PC-3 (cell line): ENCODE results near the gene ARHGAP22.

ENCODE experiments used
- CTCF ChIP-seq: fragments of 300-600 bp; sonication (generic); conservative IDR thresholded peaks from 2 replicates; pipeline ENCODE4 v1.5.1; 2017; ENCODE audit warnings: antibody characterized with exemption, low read depth, mild to moderate bottlenecking, low read length
- EZH2phosphoT487 ChIP-seq: fragments of 300-600 bp; sonication (generic); IDR thresholded peaks from 2 replicates; pipeline ENCODE4 v1.6.1; 2018; ENCODE audit warnings: mild to moderate bottlenecking, antibody characterized with exemption, low read length, borderline replicate concordance

GRCh38 chr10:48504141-48504885 lies 100.6 kb downstream of the ARHGAP22 start:
- TF ChIP-seq CTCF (no peak), EZH2phosphoT487 (no peak)
